ENCODE results near the gene SMC3.
"Not testable (repeated sequence)": the region's sequence is repeated elsewhere in the genome, so short reads cannot be mapped to it uniquely, and the experiment has no call there.

SMC3 gene

GRCh38 chr10:110530131-110530831 is 37.2 kb upstream of the SMC3 start:
- no peak for TF ChIP-seq POLR2AphosphoS5 (IDR thresholded peaks at IDR 0.05; ENCODE audit: low read depth, low read length)
- no peak for TF ChIP-seq TAF1 (IDR thresholded peaks at IDR 0.05; ENCODE audit: borderline replicate concordance, low read depth, low read length)
- TF ChIP-seq POLR2A (IDR thresholded peaks at IDR 0.05; ENCODE audit: low read depth, low read length) = no peak
- no peak for FAIRE-seq
- DNase-seq (ENCODE audit: insufficient read length) = no peak

- no peak for FAIRE-seq
- TF ChIP-seq POLR2A (IDR thresholded peaks at IDR 0.05; ENCODE audit: low read depth, low read length) (no peak), POLR2AphosphoS5 (IDR thresholded peaks at IDR 0.05; ENCODE audit: low read depth, low read length) (no peak), TAF1 (IDR thresholded peaks at IDR 0.05; ENCODE audit: borderline replicate concordance, low read depth, low read length) (no peak)
- DNase-seq (ENCODE audit: insufficient read length) = no peak
Observed at GRCh38 chr10:110531687-110532086, 35.8 kb upstream of the SMC3 start.

GRCh38 chr10:110532628-110533027 is 34.9 kb upstream of the SMC3 start:
- FAIRE-seq; DNase-seq (ENCODE audit: insufficient read length): not testable (repeated sequence)

- FAIRE-seq = peak; percentile 78
- no peak for DNase-seq (ENCODE audit: insufficient read length)
- TF ChIP-seq POLR2A (IDR thresholded peaks at IDR 0.05; ENCODE audit: low read depth, low read length) = no peak
- TF ChIP-seq POLR2AphosphoS5 (IDR thresholded peaks at IDR 0.05; ENCODE audit: low read depth, low read length) = no peak
Observed at GRCh38 chr10:110533149-110533548, 34.3 kb upstream of the SMC3 start.

- TF ChIP-seq POLR2A (IDR thresholded peaks at IDR 0.05; ENCODE audit: low read depth, low read length) (no peak), TAF1 (IDR thresholded peaks at IDR 0.05; ENCODE audit: borderline replicate concordance, low read depth, low read length) (no peak), POLR2AphosphoS5 (IDR thresholded peaks at IDR 0.05; ENCODE audit: low read depth, low read length) (no peak)
- FAIRE-seq (peak; percentile 74), DNase-seq (ENCODE audit: insufficient read length) (no peak)
Observed at GRCh38 chr10:110534571-110534970, 32.9 kb upstream of the SMC3 start.

GRCh38 chr10:110535958-110536891 is 31.3 kb upstream of the SMC3 start:
- TF ChIP-seq POLR2AphosphoS5 (IDR thresholded peaks at IDR 0.05; ENCODE audit: low read depth, low read length) = no peak
- TF ChIP-seq TAF1 (IDR thresholded peaks at IDR 0.05; ENCODE audit: borderline replicate concordance, low read depth, low read length) = no peak
- TF ChIP-seq POLR2A (IDR thresholded peaks at IDR 0.05; ENCODE audit: low read depth, low read length) = no peak
- DNase-seq (ENCODE audit: insufficient read length) (no peak), FAIRE-seq (peak; percentile 95)

GRCh38 chr10:110539091-110539490 is 28.4 kb upstream of the SMC3 start:
- no peak for DNase-seq (ENCODE audit: insufficient read length)
- no peak for TF ChIP-seq TAF1 (IDR thresholded peaks at IDR 0.05; ENCODE audit: borderline replicate concordance, low read depth, low read length)
- TF ChIP-seq POLR2A (IDR thresholded peaks at IDR 0.05; ENCODE audit: low read depth, low read length) = no peak
- no peak for TF ChIP-seq POLR2AphosphoS5 (IDR thresholded peaks at IDR 0.05; ENCODE audit: low read depth, low read length)
- FAIRE-seq = no peak

- FAIRE-seq = peak; percentile 5
- DNase-seq (ENCODE audit: insufficient read length) = no peak
- TF ChIP-seq TAF1 (IDR thresholded peaks at IDR 0.05; ENCODE audit: borderline replicate concordance, low read depth, low read length) (no peak), POLR2A (IDR thresholded peaks at IDR 0.05; ENCODE audit: low read depth, low read length) (no peak), POLR2AphosphoS5 (IDR thresholded peaks at IDR 0.05; ENCODE audit: low read depth, low read length) (no peak)
Observed at GRCh38 chr10:110540031-110540430, 27.5 kb upstream of the SMC3 start.

- TF ChIP-seq TAF1 (IDR thresholded peaks at IDR 0.05; ENCODE audit: borderline replicate concordance, low read depth, low read length) = no peak
- TF ChIP-seq POLR2AphosphoS5 (IDR thresholded peaks at IDR 0.05; ENCODE audit: low read depth, low read length) = no peak
- no peak for TF ChIP-seq POLR2A (IDR thresholded peaks at IDR 0.05; ENCODE audit: low read depth, low read length)
- no peak for DNase-seq (ENCODE audit: insufficient read length)
- FAIRE-seq = no peak
Observed at GRCh38 chr10:110544958-110545537, 22.4 kb upstream of the SMC3 start.

- TF ChIP-seq POLR2AphosphoS5 (IDR thresholded peaks at IDR 0.05; ENCODE audit: low read depth, low read length) (no peak), POLR2A (IDR thresholded peaks at IDR 0.05; ENCODE audit: low read depth, low read length) (no peak)
- FAIRE-seq (no peak), DNase-seq (ENCODE audit: insufficient read length) (no peak)
Observed at GRCh38 chr10:110546077-110546476, 21.4 kb upstream of the SMC3 start.

- DNase-seq (ENCODE audit: insufficient read length) = no peak
- no peak for TF ChIP-seq POLR2AphosphoS5 (IDR thresholded peaks at IDR 0.05; ENCODE audit: low read depth, low read length)
- TF ChIP-seq POLR2A (IDR thresholded peaks at IDR 0.05; ENCODE audit: low read depth, low read length) = no peak
- no peak for TF ChIP-seq TAF1 (IDR thresholded peaks at IDR 0.05; ENCODE audit: borderline replicate concordance, low read depth, low read length)
- peak; percentile 24 for FAIRE-seq
Observed at GRCh38 chr10:110546499-110547110, 20.9 kb upstream of the SMC3 start.

Measured in GM12892 (cell line).